Measurements from ENCODE around the gene ATP9A.
"Not testable (repeated sequence)": the region's sequence is repeated elsewhere in the genome, so short reads cannot be mapped to it uniquely, and the experiment has no call there.

ATP9A gene, protein sequence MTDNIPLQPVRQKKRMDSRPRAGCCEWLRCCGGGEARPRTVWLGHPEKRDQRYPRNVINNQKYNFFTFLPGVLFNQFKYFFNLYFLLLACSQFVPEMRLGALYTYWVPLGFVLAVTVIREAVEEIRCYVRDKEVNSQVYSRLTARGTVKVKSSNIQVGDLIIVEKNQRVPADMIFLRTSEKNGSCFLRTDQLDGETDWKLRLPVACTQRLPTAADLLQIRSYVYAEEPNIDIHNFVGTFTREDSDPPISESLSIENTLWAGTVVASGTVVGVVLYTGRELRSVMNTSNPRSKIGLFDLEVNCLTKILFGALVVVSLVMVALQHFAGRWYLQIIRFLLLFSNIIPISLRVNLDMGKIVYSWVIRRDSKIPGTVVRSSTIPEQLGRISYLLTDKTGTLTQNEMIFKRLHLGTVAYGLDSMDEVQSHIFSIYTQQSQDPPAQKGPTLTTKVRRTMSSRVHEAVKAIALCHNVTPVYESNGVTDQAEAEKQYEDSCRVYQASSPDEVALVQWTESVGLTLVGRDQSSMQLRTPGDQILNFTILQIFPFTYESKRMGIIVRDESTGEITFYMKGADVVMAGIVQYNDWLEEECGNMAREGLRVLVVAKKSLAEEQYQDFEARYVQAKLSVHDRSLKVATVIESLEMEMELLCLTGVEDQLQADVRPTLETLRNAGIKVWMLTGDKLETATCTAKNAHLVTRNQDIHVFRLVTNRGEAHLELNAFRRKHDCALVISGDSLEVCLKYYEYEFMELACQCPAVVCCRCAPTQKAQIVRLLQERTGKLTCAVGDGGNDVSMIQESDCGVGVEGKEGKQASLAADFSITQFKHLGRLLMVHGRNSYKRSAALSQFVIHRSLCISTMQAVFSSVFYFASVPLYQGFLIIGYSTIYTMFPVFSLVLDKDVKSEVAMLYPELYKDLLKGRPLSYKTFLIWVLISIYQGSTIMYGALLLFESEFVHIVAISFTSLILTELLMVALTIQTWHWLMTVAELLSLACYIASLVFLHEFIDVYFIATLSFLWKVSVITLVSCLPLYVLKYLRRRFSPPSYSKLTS

DNA sequence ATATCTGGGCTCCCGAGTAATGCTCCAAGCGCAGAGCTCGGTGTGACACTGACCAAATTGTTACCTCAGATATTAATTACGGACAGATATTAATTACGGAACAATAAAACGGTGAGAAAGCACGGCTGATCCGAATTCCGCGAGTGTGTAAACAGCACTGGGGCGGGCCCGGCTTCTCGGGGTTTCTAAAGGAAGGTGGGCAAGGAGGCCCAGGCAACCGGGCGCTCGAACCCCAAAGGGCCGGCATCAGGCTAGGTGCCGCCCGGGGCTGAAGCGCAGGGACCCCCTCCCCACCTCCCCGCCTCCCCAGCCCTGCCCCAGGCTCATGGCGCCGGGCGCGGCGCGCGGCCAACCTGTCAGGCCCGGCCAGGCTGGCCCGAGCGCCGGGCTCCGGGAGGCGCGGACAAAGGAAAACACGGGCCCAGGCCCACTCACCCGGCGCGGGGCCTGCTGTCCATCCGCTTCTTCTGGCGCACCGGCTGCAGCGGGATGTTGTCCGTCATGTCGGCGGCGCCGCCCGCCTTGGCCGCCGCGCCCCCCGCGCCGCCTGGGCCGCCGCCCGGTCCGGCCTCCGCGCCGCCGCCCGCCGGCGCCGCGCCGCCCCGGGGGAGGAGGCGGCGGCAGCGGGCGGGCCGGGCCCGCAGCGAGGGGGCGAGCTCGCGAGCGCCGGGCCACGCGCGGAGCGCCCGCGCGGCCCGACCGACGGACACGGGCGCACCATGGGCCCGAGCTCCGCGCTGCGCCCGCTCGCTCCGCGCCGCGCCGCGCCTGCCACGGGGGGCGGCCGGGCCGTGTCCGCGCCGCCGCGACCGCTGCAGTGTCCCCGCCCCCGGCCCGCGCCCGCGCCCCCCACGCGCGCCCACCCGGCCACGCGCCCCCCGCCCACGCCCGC lies at the start of gene ATP9A:
ATP9A (minus strand) TSS at position 524 of the 892 bp plus-strand sequence; CDS start at position 503, 21 bp downstream.
- H3K4me3 ChIP-seq (ENCODE audit: low read depth, low read length) = no peak within 1 kb of the TSS
- TF ChIP-seq, protein P1, sequence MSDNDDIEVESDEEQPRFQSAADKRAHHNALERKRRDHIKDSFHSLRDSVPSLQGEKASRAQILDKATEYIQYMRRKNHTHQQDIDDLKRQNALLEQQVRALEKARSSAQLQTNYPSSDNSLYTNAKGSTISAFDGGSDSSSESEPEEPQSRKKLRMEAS (IDR thresholded peaks at IDR 0.05; ENCODE audit: low read depth, low read length) = no peak
- no peak for TF ChIP-seq CTCF (IDR thresholded peaks at IDR 0.05; ENCODE audit: low read depth, low read length)
- TF ChIP-seq MYC (IDR thresholded peaks at IDR 0.05; ENCODE audit: low read depth, low read length) = no peak
- TF ChIP-seq POLR2A (IDR thresholded peaks at IDR 0.05; ENCODE audit: extremely low read depth, insufficient read length) = no peak
- no peak for DNase-seq (ENCODE audit: low read depth)

- not testable (repeated sequence) for H3K4me3 ChIP-seq (ENCODE audit: low read depth, low read length); DNase-seq (ENCODE audit: low read depth)
Measured at GRCh38 chr20:51816856-51817255, 48.7 kb upstream of the ATP9A start.

DNA sequence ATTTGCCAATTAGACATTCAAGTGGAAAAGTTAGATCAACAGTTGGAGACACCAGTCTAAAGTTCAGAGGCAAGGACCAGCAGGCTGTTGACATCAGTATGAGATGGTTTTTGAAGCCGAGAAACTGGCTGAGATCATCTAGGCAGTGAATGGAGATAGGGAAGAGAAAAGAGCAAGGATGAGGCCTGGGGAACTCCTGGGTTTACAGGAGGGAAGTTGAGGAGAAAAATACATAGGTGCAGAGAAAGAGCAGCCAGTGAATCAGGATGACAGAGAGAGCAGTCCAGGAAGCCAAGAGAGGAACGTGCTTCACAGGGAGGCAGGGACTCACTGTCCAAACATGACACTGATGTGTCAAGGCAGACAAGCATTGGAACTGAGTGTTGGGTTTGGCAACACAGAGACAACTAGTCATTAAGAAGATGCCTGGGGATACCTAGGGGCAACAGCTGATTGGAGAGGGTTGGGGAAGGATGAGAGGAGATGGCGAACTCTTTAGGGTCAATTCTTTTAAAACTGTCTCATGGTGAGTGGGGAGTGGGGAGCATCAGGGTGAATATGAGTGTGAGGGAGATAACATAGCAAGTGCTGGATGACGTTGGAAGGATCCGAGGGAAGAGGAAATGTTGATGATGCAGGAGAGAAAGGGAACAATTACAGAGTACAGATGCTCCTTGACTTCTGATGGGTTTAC lies 47.3 kb upstream of the ATP9A start:
- TF ChIP-seq MYC (IDR thresholded peaks at IDR 0.05; ENCODE audit: low read depth, low read length) (no peak), POLR2A (IDR thresholded peaks at IDR 0.05; ENCODE audit: extremely low read depth, insufficient read length) (no peak), CTCF (IDR thresholded peaks at IDR 0.05; ENCODE audit: low read depth, low read length) (no peak)
- TF ChIP-seq, protein P1 (IDR thresholded peaks at IDR 0.05; ENCODE audit: low read depth, low read length) = no peak
- DNase-seq (ENCODE audit: low read depth) = no peak
- no peak overlapping the region for H3K4me3 ChIP-seq (ENCODE audit: low read depth, low read length)

DNA sequence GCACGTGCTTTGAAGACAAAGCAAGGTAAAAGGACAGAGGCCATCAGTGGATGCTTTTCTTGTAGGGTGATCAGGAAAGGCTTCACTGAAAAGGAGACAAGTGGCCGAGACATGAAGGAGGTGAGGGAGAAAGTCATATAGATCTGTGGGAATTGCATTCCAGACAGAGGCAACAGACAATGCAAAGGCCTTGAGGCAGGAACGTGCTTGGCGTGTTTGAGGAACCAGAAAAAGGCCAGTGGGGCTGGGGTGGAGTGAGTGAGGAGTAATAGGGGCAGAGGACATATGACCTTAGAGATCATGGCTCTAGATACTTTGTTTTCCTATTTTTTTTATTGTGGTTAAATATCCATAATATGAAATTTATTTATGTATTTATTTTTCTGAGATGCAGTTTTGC lies 44.7 kb upstream of the ATP9A start:
- no peak for DNase-seq (ENCODE audit: low read depth)
- TF ChIP-seq CTCF (IDR thresholded peaks at IDR 0.05; ENCODE audit: low read depth, low read length) = no peak
- no peak for TF ChIP-seq POLR2A (IDR thresholded peaks at IDR 0.05; ENCODE audit: extremely low read depth, insufficient read length)
- TF ChIP-seq, protein P1 (IDR thresholded peaks at IDR 0.05; ENCODE audit: low read depth, low read length) = no peak
- no peak for TF ChIP-seq MYC (IDR thresholded peaks at IDR 0.05; ENCODE audit: low read depth, low read length)
- H3K4me3 ChIP-seq (ENCODE audit: low read depth, low read length) = no peak overlapping the region

DNA sequence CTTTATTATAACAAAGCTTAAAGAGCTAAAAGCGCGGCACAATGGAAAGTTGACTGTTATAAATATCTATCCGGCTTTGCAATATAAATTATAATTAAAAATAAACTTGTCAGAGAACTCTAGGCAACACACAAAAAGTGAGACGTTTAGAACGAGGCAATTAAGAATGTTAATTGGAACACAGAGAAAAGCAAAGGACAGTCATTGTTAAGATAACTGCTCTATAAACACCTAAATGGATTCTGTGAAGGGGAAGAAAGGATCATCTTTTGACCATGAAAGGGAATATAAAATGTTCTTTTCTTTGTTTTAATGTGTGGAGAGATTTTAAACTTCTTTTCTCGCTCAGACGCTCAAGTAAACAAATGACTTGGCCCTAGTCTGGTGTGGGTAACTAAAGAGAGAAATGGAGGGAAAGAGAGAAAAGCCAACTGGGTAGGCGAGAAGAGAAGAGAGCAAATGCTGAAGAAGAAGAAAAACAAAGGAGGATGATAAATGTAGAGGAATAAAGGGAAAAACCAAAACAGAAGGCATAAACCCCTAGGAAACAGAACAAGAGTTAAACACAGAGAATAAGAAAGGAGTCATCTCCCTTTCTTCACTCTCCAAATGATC lies 43.4 kb upstream of the ATP9A start:
- DNase-seq (ENCODE audit: low read depth) = no peak

More for the DNA sequence above, 43.4 kb upstream of the ATP9A start:
- H3K4me3 ChIP-seq (ENCODE audit: low read depth, low read length) = no peak overlapping the region
- no peak for TF ChIP-seq MYC (IDR thresholded peaks at IDR 0.05; ENCODE audit: low read depth, low read length)
- TF ChIP-seq, protein P1 (IDR thresholded peaks at IDR 0.05; ENCODE audit: low read depth, low read length) = no peak
- no peak for TF ChIP-seq POLR2A (IDR thresholded peaks at IDR 0.05; ENCODE audit: extremely low read depth, insufficient read length)
- TF ChIP-seq CTCF (IDR thresholded peaks at IDR 0.05; ENCODE audit: low read depth, low read length) = no peak
